Measurements from ENCODE around the gene SPINT1. TPM values are rescaled to one million over a fixed set of nuclear protein-coding genes. Genes with fewer than 3 reads are reported as not detected.

Gene SPINT1
- total and polyA plus RNA-seq, 12 donors: 0.17 to 1.9 (median 0.43) TPM; not detected in 1

DNA sequence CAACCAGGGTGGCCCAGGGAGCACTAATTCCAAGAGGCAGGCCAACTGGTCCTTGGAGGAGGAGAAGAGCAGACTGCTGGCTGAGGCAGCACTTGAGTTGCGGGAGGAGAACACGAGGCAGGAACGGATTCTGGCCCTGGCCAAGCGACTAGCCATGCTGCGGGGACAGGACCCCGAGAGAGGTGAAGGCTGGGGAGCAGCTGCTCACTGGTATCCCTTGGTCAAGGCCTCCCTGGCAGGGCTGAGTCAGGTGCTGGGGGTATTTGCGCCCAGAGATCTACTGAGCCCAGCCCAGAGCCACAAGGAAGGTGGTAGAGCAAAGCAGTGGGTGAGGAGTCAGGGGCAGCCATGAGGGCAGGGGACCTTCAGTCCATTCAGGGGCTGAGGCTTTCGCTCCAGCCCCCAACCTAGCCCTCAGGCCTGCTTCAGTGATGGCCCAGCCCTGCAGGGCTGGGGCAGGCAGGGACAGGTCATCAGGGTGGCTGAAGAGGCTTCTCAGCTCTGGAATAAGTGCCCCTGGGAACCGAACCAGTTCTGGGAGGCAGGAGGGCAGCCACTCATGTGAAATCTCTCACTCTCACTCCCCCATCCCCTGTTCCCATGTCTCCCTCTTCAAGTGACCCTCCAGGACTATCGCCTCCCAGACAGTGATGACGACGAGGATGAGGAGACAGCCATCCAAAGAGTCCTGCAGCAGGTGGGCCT is 31.0 kb upstream of the SPINT1 start:
- Histone ChIP-seq H3K36me3 (peaks cover 0 to 58% (median 26%) of the 10 kb centered on the region in 9 donors), H3K27me3 (no peaks in the 10 kb centered on the region), H3K4me1 (peaks cover 0 to 24% (median 14%) of the 10 kb centered on the region in 9 donors), H3K4me3 (no peak overlapping the region), H3K9me3 (no peaks in the 10 kb centered on the region), H3K27ac (no peak overlapping the region)
- intact Hi-C loops (cut with DNase I): no loop called here
- TF ChIP-seq, protein P1, sequence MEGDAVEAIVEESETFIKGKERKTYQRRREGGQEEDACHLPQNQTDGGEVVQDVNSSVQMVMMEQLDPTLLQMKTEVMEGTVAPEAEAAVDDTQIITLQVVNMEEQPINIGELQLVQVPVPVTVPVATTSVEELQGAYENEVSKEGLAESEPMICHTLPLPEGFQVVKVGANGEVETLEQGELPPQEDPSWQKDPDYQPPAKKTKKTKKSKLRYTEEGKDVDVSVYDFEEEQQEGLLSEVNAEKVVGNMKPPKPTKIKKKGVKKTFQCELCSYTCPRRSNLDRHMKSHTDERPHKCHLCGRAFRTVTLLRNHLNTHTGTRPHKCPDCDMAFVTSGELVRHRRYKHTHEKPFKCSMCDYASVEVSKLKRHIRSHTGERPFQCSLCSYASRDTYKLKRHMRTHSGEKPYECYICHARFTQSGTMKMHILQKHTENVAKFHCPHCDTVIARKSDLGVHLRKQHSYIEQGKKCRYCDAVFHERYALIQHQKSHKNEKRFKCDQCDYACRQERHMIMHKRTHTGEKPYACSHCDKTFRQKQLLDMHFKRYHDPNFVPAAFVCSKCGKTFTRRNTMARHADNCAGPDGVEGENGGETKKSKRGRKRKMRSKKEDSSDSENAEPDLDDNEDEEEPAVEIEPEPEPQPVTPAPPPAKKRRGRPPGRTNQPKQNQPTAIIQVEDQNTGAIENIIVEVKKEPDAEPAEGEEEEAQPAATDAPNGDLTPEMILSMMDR (IDR thresholded peaks at IDR 0.05): no peak
- 95 to 97% methylated on average over 12 of the region's 12 CpGs for WGBS, 2 donors
- no peak for ATAC-seq
- no peak for DNase-seq

DNA sequence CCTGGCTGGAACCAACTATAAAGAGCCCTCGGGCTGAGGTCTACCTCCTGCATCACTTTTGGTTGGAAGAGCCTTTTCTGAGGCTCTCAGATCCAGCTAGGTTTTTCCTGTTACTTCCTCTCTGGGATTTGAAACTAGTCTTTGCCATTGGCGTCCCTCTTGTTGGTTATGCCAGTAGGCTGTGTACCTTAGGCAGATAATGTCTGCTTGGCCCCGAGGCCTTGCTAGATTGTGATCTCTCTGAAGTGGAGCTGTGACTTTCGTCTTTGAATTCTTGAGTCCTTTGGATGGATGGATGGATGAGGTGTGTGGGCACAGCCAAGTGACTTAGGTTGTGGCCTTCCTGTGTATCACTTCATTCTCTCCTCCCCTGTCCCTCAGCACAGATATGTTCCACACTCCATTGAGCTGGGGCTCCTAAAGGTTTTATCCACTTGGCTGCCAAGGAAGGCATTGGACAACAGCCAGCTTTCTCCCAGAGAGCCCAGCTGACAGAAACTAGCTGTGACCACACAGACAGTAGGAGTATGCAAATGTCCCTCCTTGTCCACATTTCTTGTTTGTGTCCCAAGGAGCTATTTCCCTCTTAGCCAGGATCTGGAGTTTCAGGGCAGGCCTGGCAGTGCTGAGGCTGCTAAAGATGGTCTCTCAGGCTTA is 28.7 kb upstream of the SPINT1 start:
- Histone ChIP-seq H3K36me3 (peaks cover 0 to 49% (median 26%) of the 10 kb centered on the region in 9 donors), H3K4me3 (no peak overlapping the region), H3K4me1 (peaks cover 0 to 12% (median 4%) of the 10 kb centered on the region in 9 donors), H3K9me3 (no peaks in the 10 kb centered on the region), H3K27ac (no peak overlapping the region), H3K27me3 (no peaks in the 10 kb centered on the region)
- ATAC-seq (peak in 7 of 8 donors; percentile 16 to 73 (median 61)), DNase-seq (peak in 1 of 2 donors; percentile 39)
- WGBS, 2 donors: 65 to 74% methylated on average over 4 of the region's 4 CpGs
- intact Hi-C loops (cut with DNase I): no loop called here
- TF ChIP-seq, protein P1 (IDR thresholded peaks at IDR 0.05): no peak

DNA sequence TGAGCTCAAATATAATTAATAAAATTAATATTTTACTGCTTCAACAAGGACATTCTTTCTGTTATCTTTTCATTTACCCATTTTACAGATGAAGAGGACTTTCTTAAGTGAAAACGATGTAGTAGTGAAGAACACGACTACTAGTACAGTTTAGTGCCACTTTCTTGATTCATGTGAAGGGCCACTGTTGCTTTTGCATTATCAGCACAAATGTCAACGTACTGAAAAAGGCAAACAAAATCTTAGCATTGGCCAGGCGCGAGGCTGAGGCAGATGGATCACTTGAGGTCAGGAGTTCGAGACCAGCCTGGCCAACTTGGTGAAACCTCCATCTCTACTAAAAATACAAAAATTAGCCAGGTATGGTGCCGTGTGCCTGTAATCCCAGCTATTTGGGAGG is 24.8 kb upstream of the SPINT1 start:
- DNase-seq (no peak), ATAC-seq (no peak)
- Histone ChIP-seq H3K4me3 (no peak overlapping the region), H3K27ac (no peak overlapping the region), H3K4me1 (peaks cover 0 to 12% (median 4%) of the 10 kb centered on the region in 9 donors), H3K36me3 (peaks cover 0 to 11% (median 7%) of the 10 kb centered on the region in 9 donors), H3K9me3 (no peaks in the 10 kb centered on the region), H3K27me3 (peaks cover 0 to 5% (median 0%) of the 10 kb centered on the region in 7 donors)
- intact Hi-C loops (cut with DNase I): no loop called here
- WGBS, 2 donors: 80 to 82% methylated on average over 7 of the region's 7 CpGs
- TF ChIP-seq, protein P1 (IDR thresholded peaks at IDR 0.05): no peak

DNA sequence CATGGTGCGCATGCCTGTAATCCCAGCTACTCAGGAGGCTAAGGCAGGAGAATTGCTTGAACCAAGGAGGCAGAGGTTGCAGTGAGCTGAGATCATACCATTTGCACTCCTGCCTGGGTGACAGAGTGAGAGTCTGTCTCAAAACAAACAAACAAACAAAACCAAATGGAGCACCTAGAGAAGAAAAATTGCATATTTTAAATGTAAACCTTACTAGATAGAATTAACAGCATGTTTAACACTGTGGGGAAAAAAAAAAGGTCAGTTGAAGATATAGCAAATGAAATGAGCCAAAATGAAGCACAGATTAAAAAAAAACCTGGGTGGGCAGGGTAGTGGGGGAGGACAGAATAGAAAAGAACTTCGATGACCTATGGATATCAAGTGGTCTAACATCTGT is 22.7 kb upstream of the SPINT1 start:
- TF ChIP-seq, protein P1 (IDR thresholded peaks at IDR 0.05): no peak
- no peaks in the 10 kb centered on the region for H3K36me3 ChIP-seq

More for the DNA sequence above, 22.7 kb upstream of the SPINT1 start:
- H3K9me3 ChIP-seq: no peaks in the 10 kb centered on the region
- no peak overlapping the region for H3K4me3 ChIP-seq
- H3K27ac ChIP-seq: no peak overlapping the region
- no peak for DNase-seq
- no peaks in the 10 kb centered on the region for H3K4me1 ChIP-seq
- no peak for ATAC-seq
- H3K27me3 ChIP-seq: peaks cover 0 to 5% (median 0%) of the 10 kb centered on the region in 7 donors
- intact Hi-C loops (cut with DNase I): no loop called here
- 85 to 86% methylated on average over 2 of the region's 2 CpGs for WGBS, 2 donors

Measured in heart right ventricle (tissue), 16 donors.